Stomach (tissue), 4 donors: Measurements from ENCODE around the gene RCN1.

Experiments used
- CTCF ChIP-seq, 7 experiments: fragments of 450-650 bp in 4 of 7; fragments of 200-600 bp in 3 of 7; sonication (generic) in 3 of 7; IDR thresholded peaks; one replicate each; pipeline ENCODE4 v1.5.1; 2016 to 2019; ENCODE audit warnings: antibody characterized with exemption in 7 of 7, control low read depth in 2 of 7, mild to moderate bottlenecking in 1 of 7
- EP300 ChIP-seq: sonication (generic); formaldehyde crosslinking; IDR thresholded peaks from one replicate; pipeline ENCODE4 v1.6.1; 2017; ENCODE audit warnings: antibody characterized with exemption
- POLR2A ChIP-seq, 4 donors: fragments of 450-650 bp; IDR thresholded peaks; one replicate each; pipeline ENCODE4 v1.6.1; 2016; ENCODE audit warnings: antibody characterized with exemption in 4 of 4, control low read depth in 2 of 4, mild to moderate bottlenecking in 1 of 4, moderate library complexity in 1 of 4
- POLR2AphosphoS5 ChIP-seq, 3 donors: sonication (generic); formaldehyde crosslinking; IDR thresholded peaks; one replicate each; pipeline ENCODE4 v1.6.1; 2016; ENCODE audit warnings: antibody characterized with exemption in 3 of 3

DNA sequence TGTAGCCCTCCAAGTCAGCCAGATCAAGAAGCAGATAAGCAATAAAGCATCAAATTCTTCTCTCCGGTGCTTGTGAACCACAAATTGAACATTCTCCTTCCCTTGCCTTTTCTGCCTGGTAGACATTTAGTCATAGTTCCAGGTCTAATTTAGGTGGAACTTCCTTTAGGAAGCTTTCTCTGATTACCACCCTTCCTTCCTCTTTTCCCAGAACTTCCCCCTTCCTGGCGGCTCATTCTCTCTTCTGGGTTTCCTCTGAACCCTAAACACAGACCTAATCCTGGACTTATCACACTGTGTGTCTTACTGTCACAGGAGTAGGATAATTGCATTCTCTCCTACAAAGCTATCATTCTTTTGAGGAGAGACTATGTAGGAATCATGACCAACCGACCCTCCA lies 61.9 kb downstream of the RCN1 start:
- TF ChIP-seq CTCF (IDR thresholded peaks at IDR 0.05) (no peak), POLR2AphosphoS5 (IDR thresholded peaks at IDR 0.05) (no peak), POLR2A (IDR thresholded peaks at IDR 0.05) (no peak), EP300 (no peak)
